ENCODE results near the gene ABHD17A.

- no peak for TF ChIP-seq EZH2 (IDR thresholded peaks at IDR 0.05; ENCODE audit: low read length, missing control alignments)
- peak; percentile 85 to 87 for TF ChIP-seq CTCF (conservative IDR thresholded peaks at IDR 0.05 in 1 of 2, IDR thresholded peaks at IDR 0.05 in 1 of 2; ENCODE audit: low read depth in 1 of 2, low read length in 2 of 2)
Measured at GRCh38 chr19:1848399-1849131, 36.7 kb downstream of the ABHD17A start, which contains the start of gene REXO1.
